HG02943 (cell line): ENCODE data around the gene TATDN2.

ENCODE experiments used
- ATAC-seq: cut with Tn5 transposase; IDR thresholded peaks from one replicate; pipeline ENCODE4 v1.9.1; 2021; ENCODE audit warnings: mild to moderate bottlenecking, low read depth, moderate library complexity; ENCODE audit not compliant: unreplicated experiment

TATDN2 gene

DNA sequence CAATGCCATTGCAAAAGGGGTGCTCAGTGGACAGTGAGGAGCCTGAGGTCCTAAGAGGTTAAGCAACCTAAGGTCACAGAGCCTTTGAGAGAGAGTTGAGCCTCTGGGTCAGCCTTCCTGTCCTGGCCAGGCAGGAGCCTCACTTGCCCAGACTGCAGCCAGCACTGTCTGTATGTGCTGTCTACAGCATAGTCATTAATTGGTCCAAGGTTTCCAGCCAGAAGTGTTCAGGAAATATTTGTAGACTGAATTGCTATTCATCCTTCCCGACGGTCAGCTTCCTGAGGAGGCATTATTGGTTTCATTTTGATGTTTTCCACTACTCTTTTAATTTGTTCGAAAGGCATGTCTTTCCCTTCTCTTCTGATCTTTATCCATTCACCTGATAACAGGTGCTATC is 64.6 kb downstream of the TATDN2 start:
- ATAC-seq, result no peak

- no peak for ATAC-seq
Observed at GRCh38 chr3:10315101-10315500, 66.8 kb downstream of the TATDN2 start.

DNA sequence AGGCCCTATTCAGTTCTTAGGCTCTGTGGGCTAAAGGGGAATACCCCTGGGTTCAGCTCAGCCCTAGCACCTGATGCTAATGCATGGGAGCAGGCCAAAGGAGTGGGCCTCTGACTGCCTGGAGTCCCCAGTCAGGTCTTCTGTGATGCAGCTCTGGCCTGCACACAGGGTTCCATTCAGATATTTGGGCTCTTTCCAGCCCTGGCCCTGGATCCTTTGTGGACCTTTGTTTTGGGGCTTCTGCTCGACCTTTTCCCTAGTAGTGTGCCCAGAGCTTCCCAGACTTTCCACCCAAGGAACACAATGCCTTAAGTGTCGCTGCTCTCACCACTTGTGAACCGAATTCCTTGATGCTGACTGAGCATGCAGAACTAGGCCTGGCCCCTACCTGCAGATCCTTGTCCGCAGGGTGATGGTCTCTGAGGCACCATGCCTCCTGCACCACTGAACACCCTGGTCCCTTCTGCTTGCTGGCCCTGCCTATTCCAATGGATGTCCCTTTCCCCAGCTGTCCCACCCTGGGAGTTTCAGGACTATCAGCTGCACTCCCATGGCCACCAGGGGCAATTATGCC is 67.6 kb downstream of the TATDN2 start:
- ATAC-seq, result no peak

DNA sequence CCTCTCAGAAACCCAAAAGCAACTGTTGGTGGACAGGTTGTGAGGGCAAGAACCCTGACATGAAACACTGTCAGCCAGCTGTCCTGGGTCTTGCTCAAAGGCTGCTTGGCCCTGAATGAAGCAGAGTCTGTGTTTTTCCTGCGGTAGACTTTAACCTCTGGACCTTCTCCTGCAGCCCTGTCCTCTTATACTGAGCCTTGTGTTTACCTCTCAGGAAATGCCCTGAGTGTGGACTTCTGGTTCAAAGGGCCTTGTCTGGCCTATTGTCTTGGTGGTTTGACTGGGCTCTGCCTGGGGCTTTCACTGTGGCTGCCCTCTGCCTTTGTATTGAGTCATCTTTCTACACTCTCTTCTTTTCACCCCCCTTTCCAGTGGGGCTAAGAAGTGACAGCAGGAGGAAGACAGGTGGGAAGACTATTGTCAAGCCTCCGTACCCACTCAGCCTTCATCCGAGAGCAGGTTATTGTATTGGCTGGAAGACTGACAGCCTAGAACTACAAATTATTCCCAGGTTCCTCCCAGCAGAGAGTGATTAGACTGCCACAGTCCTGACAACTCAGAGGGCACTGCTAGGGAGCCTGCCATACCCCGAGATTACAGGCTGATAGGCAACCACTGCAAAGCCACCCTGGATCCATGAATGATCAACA is 69.2 kb downstream of the TATDN2 start:
- no peak for ATAC-seq

DNA sequence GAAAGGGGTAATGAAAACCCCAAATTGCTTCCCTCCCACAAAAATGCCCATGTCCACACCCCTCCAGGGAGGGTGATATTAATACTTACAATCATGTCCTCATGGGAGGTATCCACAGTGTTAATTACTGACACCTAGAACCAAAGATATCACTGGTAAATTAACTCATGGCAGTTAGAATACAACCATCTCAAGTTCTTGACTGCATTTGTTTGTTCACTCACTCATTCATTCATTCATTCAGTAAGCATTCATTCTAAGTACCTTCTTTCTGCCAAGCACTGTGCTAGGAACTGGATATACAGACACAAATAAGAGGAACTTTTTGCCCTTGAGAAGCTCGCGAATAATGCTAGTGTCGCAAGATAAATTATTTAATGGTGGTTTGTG is 69.7 kb downstream of the TATDN2 start:
- ATAC-seq, result no peak

DNA sequence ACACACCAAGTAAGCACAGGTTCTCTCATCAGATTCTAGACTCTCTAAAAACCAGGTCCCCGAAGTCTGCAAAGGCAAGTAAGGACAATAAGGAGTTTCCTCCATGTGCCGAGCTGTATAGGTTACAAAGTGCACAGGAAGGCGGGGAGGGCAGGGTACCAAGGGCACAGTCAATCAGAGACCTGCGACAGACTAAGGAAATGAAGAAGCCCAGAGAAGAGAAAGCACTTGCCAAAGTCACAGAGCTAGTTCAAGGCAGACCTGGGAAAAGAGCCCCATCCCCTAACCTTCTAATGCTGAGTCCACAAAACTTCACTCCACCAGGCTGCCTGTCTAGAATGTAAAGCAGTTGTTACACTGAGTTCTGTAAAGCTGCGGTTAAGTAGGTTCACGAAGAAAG is 71.0 kb downstream of the TATDN2 start:
- no peak for ATAC-seq

DNA sequence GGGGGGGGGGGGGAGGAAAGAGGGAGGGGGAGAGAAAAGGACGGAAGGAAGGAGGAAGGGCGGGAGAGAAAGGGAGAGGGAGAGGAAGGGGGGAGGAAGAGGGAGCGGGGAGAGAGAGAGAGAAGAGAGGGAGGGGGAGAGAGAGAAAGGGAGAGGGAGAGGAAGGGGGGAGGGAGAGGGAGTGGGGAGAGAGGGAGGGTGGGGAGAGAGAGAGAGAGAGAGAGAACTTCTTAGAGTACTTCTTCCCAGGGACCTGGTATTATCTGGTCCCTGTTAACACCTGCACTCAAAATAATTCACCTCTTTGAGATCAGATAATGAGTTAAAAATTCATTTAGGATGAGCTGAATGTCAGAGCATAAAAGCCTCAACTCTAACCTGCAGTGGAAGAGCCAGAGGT is 71.5 kb downstream of the TATDN2 start:
- no peak for ATAC-seq

GRCh38 chr3:10320320-10320677 is 72.0 kb downstream of the TATDN2 start:
- ATAC-seq, result no peak

DNA sequence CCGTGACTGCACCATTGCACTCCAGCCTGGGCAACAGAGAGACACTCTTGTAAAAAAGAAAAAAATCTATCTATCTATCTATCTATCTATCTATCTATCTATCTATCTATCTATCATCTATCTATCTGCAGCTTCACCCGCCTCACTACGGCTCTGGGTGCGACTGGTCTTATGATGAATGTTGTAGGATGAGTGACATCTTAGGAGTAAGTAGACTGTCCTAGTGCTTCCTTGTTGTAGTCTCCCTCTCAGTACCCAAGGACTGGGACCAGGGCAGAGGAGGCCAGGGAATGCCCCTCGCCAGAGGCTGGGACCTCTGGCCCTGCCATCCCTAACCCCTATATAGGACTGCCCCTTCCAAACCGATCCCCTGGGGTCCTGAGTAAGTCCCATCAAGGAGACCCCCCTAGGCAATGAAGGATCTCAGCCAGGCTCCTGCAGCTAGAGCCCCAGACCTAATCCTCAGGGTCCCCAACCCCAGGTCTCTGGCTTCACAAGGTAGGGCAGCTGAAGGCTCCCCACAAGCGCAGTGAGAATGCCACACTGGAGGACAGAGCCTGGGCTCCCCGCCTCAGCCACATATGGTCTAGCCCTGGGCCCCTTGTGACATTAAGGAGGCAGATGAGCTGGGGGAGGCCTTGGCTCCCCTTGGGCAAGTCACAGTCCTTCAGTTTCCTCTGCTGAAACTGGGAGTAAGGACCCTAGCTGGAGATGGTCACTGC is 73.5 kb downstream of the TATDN2 start:
- ATAC-seq, result no peak

DNA sequence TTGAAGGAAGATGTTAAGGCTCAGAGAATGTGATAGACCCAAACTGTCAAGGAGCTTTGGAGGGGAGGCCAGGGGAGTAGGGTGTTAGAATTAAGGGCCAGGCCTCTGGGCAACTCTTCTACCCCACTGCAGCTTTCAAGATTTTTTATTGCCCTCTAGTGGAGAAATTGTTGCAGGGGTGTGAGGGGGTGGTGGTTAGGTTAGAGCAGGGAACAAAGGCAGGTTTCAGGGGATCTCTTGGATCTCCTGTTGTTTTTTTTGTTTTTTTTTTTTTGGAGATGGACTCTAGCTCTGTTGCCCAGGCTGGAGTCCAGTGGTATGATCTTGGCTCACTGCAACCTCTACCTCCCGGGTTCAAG is 74.1 kb downstream of the TATDN2 start:
- ATAC-seq, result no peak

DNA sequence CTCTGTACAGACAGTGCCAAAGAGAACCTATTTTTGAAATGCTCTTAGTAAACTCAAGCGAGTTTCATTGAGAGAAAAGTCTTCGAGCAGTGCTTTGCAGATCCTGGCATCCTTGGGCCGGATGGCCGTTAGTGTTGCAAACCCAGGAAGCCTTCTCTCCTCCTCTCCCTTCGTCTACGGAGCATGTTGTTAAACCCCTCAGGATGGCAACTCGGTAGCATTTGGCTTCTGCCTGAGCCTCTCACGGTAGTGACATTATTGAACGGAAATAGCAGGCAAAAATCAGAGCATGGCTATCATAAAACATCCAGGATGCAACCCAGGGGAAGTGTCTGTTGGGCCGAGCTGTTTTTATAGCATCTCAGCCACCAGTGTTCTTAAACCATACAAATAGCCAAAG is 79.3 kb downstream of the TATDN2 start:
- no peak for ATAC-seq

GRCh38 chr3:10328460-10329071 is 80.3 kb downstream of the TATDN2 start:
- ATAC-seq, result no peak

DNA sequence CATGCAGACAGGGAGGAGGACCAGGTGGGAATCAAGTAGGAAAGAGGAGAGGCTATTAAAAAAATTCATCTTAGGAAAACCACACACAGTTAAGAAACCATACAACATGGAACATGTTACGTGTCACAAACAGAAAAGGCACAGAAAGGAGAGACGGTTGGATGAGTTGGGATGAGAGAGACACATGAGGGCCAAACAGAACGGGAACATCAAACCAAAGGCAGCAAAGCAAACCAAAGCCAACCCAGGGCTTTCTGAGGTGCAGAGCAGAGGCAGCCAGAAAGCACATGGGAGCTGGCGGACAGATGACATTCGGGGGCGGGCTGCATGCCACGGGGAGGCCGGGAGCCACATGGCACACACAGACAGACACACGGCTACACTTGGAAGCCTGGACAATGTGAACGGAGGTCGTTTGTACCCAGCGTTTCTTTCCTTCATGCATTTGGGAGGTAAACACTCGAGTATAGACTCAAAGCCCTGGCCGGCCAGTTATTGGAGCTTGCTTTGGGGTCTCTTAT is 81.3 kb downstream of the TATDN2 start:
- no peak for ATAC-seq

- ATAC-seq, result no peak
Observed at GRCh38 chr3:10330319-10330718, 82.1 kb downstream of the TATDN2 start.
